Measurements from ENCODE around the gene SCARB2. TPM values are rescaled to one million over a fixed set of nuclear protein-coding genes. Genes with fewer than 3 reads are reported as not detected.

The SCARB2 gene
- total RNA-seq, 1 experiment from 2014 or later = 51.3 TPM

- intact Hi-C loops (cut with micrococcal nuclease) = no loop called here
- Histone ChIP-seq H3K27ac (ENCODE audit: low read depth, low read length) (no peak overlapping the region), H3K4me2 (ENCODE audit: low read length) (no peak overlapping the region), H3K4me3 (replicated peaks in 1 of 2; ENCODE audit: low read depth in 1 of 2, low read length in 2 of 2) (no peak overlapping the region), H3K9me2 (ENCODE audit: insufficient read depth) (no peaks in the 10 kb centered on the region), H3K36me3 (ENCODE audit: control insufficient read depth in 1 of 2, insufficient read depth in 2 of 2, low read length in 2 of 2) (peaks cover 26 to 29% of the 10 kb centered on the region in 2 experiments; a peak in 3 of 4 replicates), H3K9ac (ENCODE audit: low read length) (no peak overlapping the region), H3K27me3 (ENCODE audit: insufficient read depth, low read length) (no peaks in the 10 kb centered on the region), H4K20me1 (ENCODE audit: insufficient read depth) (no peaks in the 10 kb centered on the region), H3K79me2 (ENCODE audit: insufficient read depth, low read length) (no peaks in the 10 kb centered on the region), H3K4me1 (ENCODE audit: control insufficient read depth in 1 of 2, insufficient read depth in 2 of 2, low read length in 2 of 2) (no peaks in the 10 kb centered on the region), H3K9me3 (ENCODE audit: control insufficient read depth in 1 of 2, insufficient read depth in 1 of 2, low read depth in 1 of 2, low read length in 2 of 2) (no peaks in the 10 kb centered on the region), H2AFZ (ENCODE audit: low read depth, low read length, poor library complexity, severe bottlenecking) (no peak overlapping the region)
- ChIA-PET CTCF (no interaction called here), RAD21 (ENCODE audit: low non-redundant PET in 1 of 2, low total read pairs in 2 of 2, uncharacterized antibody in 2 of 2, unreplicated experiment in 2 of 2) (no interaction called here), POLR2A (no interaction called here)
- BruUV-seq (replicated peaks) = no TSS peak
- ATAC-seq (no peak), DNase-seq (ENCODE audit: low read depth, low spot score) (no peak)
- no peak for TF ChIP-seq CTCF (IDR thresholded peaks at IDR 0.05 in 2 of 3, conservative IDR thresholded peaks at IDR 0.05 in 1 of 3; ENCODE audit: borderline replicate concordance in 1 of 3, insufficient read depth in 1 of 3, low read depth in 2 of 3, low read length in 2 of 3)
These were observed 96.8 kb downstream of the SCARB2 start for GRCh38 chr4:76116821-76117220.

Other genes with a start within 250 kb of the SCARB2 start
- gene SDAD1, start 222.9 kb downstream of the SCARB2 start, total RNA-seq (2021; ENCODE audit: unreplicated experiment) = 61.7 TPM
- gene CXCL9, start 206.3 kb downstream of the SCARB2 start, total RNA-seq (2021; ENCODE audit: unreplicated experiment) = not detected
- not detected for gene CXCL10, start 190.3 kb downstream of the SCARB2 start, total RNA-seq (2021; ENCODE audit: unreplicated experiment)
- not detected for gene CXCL11, start 177.8 kb downstream of the SCARB2 start, total RNA-seq (2021; ENCODE audit: unreplicated experiment)
- gene ART3, start 139.1 kb downstream of the SCARB2 start, total RNA-seq (2021; ENCODE audit: unreplicated experiment) = not detected
- 53.9 TPM for gene NUP54, start 65.4 kb downstream of the SCARB2 start, total RNA-seq (2021; ENCODE audit: unreplicated experiment)
- gene FAM47E, start 37.9 kb upstream of the SCARB2 start, total RNA-seq (2021; ENCODE audit: unreplicated experiment) = 0.91 TPM
- gene STBD1, start 92.9 kb upstream of the SCARB2 start, total RNA-seq (2021; ENCODE audit: unreplicated experiment) = 5.6 TPM
- not detected for gene CCDC158, start 207.3 kb upstream of the SCARB2 start, total RNA-seq (2021; ENCODE audit: unreplicated experiment)
- 22.5 TPM for gene SHROOM3, start 221.4 kb upstream of the SCARB2 start, total RNA-seq (2021; ENCODE audit: unreplicated experiment)

Data from HCT116 (cell line).